ENCODE measurements around the gene NOVA2.

DNA sequence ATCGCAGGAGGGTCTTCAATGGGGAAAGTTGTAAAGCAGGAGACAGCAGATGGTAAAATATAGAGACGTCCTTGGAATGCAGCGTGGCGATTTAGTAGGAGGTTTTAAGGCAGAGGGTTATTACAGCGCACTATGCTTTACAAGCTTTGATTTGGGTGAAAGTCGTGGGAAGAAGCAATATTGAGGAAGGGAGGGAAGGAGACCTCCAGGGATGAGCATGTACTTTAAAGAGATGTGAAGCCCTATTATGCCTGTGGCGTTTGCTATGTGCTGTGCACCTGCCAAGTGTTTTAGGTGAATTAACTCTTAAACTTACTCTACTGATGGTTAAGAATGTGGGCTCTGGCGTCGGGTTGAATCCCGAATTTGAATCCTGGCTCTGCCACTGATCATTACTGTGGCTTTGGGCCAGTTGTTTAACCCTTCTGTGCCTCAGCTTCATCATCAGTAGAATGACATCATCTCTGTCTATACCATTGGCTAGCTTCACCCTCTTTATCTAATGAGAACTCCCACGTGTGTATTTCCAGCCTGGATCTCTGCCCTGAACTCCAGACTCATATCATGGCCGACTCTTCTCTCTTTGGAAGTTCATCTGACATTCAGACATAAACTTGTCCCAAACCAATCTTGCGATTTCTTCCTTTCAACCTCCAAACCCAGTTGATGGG lies 22.2 kb upstream of the NOVA2 start:
- TF ChIP-seq POLR2A (IDR thresholded peaks at IDR 0.05; ENCODE audit: low read length), result no peak
- TF ChIP-seq, protein P1, sequence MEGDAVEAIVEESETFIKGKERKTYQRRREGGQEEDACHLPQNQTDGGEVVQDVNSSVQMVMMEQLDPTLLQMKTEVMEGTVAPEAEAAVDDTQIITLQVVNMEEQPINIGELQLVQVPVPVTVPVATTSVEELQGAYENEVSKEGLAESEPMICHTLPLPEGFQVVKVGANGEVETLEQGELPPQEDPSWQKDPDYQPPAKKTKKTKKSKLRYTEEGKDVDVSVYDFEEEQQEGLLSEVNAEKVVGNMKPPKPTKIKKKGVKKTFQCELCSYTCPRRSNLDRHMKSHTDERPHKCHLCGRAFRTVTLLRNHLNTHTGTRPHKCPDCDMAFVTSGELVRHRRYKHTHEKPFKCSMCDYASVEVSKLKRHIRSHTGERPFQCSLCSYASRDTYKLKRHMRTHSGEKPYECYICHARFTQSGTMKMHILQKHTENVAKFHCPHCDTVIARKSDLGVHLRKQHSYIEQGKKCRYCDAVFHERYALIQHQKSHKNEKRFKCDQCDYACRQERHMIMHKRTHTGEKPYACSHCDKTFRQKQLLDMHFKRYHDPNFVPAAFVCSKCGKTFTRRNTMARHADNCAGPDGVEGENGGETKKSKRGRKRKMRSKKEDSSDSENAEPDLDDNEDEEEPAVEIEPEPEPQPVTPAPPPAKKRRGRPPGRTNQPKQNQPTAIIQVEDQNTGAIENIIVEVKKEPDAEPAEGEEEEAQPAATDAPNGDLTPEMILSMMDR (IDR thresholded peaks at IDR 0.05), result no peak
- no peak for TF ChIP-seq POLR2AphosphoS2 (conservative IDR thresholded peaks at IDR 0.05; ENCODE audit: low read length)
- no peak for TF ChIP-seq JUN (IDR thresholded peaks at IDR 0.05)
- no peak for TF ChIP-seq RFX5 (IDR thresholded peaks at IDR 0.05)

Measured in A549 (cell line).